B cell (primary cell): ENCODE data around the gene ITPRIP.

Source experiments
- EZH2 ChIP-seq: IDR thresholded peaks from 2 replicates; pipeline ENCODE4 v1.6.1; 2012; ENCODE audit warnings: borderline replicate concordance, low read depth, mild to moderate bottlenecking, moderate library complexity, low read length; ENCODE audit not compliant: insufficient read depth, poor library complexity, severe bottlenecking
- TF ChIP-seq, protein P1 (sequence below): fragments of 200-600 bp; IDR thresholded peaks from one replicate; pipeline ENCODE4 v1.8.0; 2022; ENCODE audit warnings: antibody characterized with exemption, mild to moderate bottlenecking

DNA sequence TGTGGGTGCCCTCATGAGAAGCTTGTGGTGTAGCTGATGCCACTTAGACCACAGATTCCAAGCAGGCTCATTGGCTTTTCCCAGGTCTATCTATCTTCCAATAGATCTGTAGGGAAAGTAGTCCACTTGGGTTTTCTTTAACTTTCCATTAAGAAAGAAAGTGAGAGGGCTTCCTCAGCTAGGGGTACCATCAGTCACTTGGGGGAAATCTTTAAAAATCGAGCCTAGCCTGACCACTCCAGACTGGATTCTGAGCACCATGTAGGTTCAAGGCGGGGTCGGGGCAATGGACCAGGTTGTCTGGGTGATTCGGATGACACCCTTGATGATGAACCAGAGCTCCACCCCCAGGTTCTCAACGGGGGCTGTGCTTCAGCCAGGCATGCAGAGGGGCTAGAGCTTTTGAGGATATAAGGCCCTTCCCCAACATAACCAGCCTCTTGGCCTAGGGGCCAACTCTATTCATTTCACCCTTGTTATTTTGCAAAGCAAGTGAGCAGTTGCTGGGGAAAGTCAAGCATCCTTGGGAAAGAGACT, 27.0 kb downstream of the ITPRIP start:
- TF ChIP-seq, protein P1, sequence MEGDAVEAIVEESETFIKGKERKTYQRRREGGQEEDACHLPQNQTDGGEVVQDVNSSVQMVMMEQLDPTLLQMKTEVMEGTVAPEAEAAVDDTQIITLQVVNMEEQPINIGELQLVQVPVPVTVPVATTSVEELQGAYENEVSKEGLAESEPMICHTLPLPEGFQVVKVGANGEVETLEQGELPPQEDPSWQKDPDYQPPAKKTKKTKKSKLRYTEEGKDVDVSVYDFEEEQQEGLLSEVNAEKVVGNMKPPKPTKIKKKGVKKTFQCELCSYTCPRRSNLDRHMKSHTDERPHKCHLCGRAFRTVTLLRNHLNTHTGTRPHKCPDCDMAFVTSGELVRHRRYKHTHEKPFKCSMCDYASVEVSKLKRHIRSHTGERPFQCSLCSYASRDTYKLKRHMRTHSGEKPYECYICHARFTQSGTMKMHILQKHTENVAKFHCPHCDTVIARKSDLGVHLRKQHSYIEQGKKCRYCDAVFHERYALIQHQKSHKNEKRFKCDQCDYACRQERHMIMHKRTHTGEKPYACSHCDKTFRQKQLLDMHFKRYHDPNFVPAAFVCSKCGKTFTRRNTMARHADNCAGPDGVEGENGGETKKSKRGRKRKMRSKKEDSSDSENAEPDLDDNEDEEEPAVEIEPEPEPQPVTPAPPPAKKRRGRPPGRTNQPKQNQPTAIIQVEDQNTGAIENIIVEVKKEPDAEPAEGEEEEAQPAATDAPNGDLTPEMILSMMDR: no peak
- TF ChIP-seq EZH2: no peak
